ENCODE data around the gene GADL1. TPM values are rescaled to one million over a fixed set of nuclear protein-coding genes. Genes with fewer than 3 reads are reported as not detected.

GADL1 gene
- total RNA-seq, 4 donors from 2014 or later = 0.13 to 0.55 (median 0.42) TPM

GRCh38 chr3:30852833-30853232 lies 41.6 kb downstream of the GADL1 start:
- H3K4me1 ChIP-seq = peaks cover 18 to 22% of the 10 kb centered on the region in 2 donors
- no peak overlapping the region for H3K4me3 ChIP-seq
- intact Hi-C loops (cut with DNase I; ENCODE audit: low total_unique reads) (no loop called here), in situ Hi-C loops (cut with MboI; ENCODE audit: low sequenced_read_pairs in 4 of 4) (no loop called here)
- no peaks in the 10 kb centered on the region for H3K27me3 ChIP-seq
- H3K36me3 ChIP-seq = no peaks in the 10 kb centered on the region
- no peaks in the 10 kb centered on the region for H3K9me3 ChIP-seq
- TF ChIP-seq POLR2A (IDR thresholded peaks at IDR 0.05) (no peak), CTCF (IDR thresholded peaks at IDR 0.05 in 4 of 5, conservative IDR thresholded peaks at IDR 0.05 in 1 of 5) (no peak)
- DNase-seq (no peak), ATAC-seq (peak in 1 of 2 donors; percentile 31)
- peak overlapping the region in 3 of 4 donors; percentile 26 to 52 (median 39) for H3K27ac ChIP-seq

DNA sequence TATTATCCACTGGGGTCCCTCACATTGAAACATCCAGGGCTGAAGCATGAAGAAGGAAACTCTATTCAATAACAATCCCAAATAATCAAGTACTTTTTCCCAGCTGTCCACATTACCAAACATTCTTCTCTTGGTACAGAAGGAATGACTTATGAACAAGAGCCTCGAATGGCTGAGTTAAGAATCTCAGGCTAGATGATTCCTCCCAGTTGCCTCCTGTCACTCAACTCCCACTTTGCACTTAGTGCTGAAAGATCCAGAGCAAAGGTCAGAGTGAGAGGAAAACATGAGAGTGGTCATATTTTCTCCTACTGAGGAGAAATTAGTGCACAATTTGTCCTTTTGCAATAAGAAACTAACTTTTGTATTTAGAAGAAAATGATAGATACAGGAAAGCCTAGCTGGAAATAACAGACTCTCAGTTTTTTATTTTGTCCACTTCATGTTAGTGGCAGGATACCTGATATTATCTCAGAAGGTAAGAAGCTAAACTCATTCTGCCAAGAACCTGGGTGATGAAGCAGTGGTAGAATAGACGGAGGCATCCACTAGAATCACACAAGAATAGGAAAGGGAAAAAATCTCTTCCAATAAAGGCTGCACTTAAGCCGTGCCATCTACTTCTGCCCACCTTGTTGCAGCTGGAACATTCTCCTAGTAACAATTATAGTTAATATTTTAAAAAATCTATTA lies 46.2 kb downstream of the GADL1 start:
- Histone ChIP-seq H3K9me3 (no peaks in the 10 kb centered on the region), H3K36me3 (no peaks in the 10 kb centered on the region), H3K4me3 (peak overlapping the region in 1 of 4 donors; percentile 3), H3K27me3 (no peaks in the 10 kb centered on the region), H3K4me1 (peaks cover 32 to 34% of the 10 kb centered on the region in 2 donors), H3K27ac (peak overlapping the region; percentile 68 to 86 (median 76))
- in situ Hi-C loops (cut with MboI; ENCODE audit: low sequenced_read_pairs in 4 of 4) (no loop called here), intact Hi-C loops (cut with DNase I; ENCODE audit: low total_unique reads) (loop anchor here (2.0 kb wide), 1 partner anchor 21 kb away; no protein-coding TSS in a partner anchor)
- ATAC-seq (peak; percentile 90 to 98), DNase-seq (peak; percentile 22 to 56)
- TF ChIP-seq POLR2A (IDR thresholded peaks at IDR 0.05) (no peak), CTCF (IDR thresholded peaks at IDR 0.05 in 4 of 5, conservative IDR thresholded peaks at IDR 0.05 in 1 of 5) (no peak)

DNA sequence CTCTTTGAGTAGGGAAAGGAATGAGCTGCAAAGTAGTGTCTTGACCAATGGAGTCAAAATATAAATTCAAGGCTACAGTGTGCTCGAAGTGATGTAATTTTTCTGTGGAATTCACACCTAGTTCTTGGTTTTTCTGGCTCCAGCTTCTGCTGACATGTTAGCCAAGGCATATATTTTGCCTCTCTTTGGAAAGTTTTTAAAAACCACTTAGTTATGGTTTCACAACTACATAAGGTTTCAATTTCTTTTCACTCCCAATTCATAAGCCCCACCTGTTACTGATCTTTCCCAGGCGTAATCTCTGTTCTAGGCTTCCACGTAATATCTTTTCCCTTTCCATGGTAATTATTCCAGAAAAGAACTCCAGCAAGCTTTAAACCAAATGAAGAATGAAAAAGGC lies 46.9 kb downstream of the GADL1 start:
- peaks cover 29 to 32% of the 10 kb centered on the region in 2 donors for H3K4me1 ChIP-seq
- intact Hi-C loops (cut with DNase I; ENCODE audit: low total_unique reads) = no loop called here
- TF ChIP-seq CTCF (IDR thresholded peaks at IDR 0.05 in 4 of 5, conservative IDR thresholded peaks at IDR 0.05 in 1 of 5) (no peak), POLR2A (IDR thresholded peaks at IDR 0.05) (no peak)
- peak overlapping the region in 1 of 4 donors; percentile 3 for H3K4me3 ChIP-seq
- peak overlapping the region; percentile 68 to 86 (median 76) for H3K27ac ChIP-seq
- H3K36me3 ChIP-seq = no peaks in the 10 kb centered on the region
- no peaks in the 10 kb centered on the region for H3K27me3 ChIP-seq
- DNase-seq (no peak), ATAC-seq (peak in 1 of 2 donors; percentile 53)
- no peaks in the 10 kb centered on the region for H3K9me3 ChIP-seq
- in situ Hi-C loops (cut with MboI; ENCODE audit: low sequenced_read_pairs in 4 of 4) = no loop called here

- ATAC-seq (no peak), DNase-seq (no peak)
- Histone ChIP-seq H3K27me3 (no peaks in the 10 kb centered on the region), H3K4me1 (peaks cover 29 to 32% of the 10 kb centered on the region in 2 donors), H3K4me3 (no peak overlapping the region), H3K9me3 (no peaks in the 10 kb centered on the region), H3K36me3 (no peaks in the 10 kb centered on the region), H3K27ac (no peak overlapping the region)
- TF ChIP-seq POLR2A (IDR thresholded peaks at IDR 0.05) = no peak
- intact Hi-C loops (cut with DNase I; ENCODE audit: low total_unique reads) = no loop called here
- in situ Hi-C loops (cut with MboI; ENCODE audit: low sequenced_read_pairs in 4 of 4) = no loop called here
Measured at GRCh38 chr3:30845606-30846005, 48.9 kb downstream of the GADL1 start.

GRCh38 chr3:30843877-30844276 lies 50.6 kb downstream of the GADL1 start:
- ATAC-seq (no peak), DNase-seq (no peak)
- H3K4me3 ChIP-seq = no peak overlapping the region
- no peaks in the 10 kb centered on the region for H3K9me3 ChIP-seq
- in situ Hi-C loops (cut with MboI; ENCODE audit: low sequenced_read_pairs in 4 of 4) (no loop called here), intact Hi-C loops (cut with DNase I; ENCODE audit: low total_unique reads) (no loop called here)
- peaks cover 25 to 27% of the 10 kb centered on the region in 2 donors for H3K4me1 ChIP-seq
- H3K27ac ChIP-seq = no peak overlapping the region
- TF ChIP-seq POLR2A (IDR thresholded peaks at IDR 0.05) (no peak), CTCF (IDR thresholded peaks at IDR 0.05 in 4 of 5, conservative IDR thresholded peaks at IDR 0.05 in 1 of 5) (no peak)
- H3K36me3 ChIP-seq = no peaks in the 10 kb centered on the region
- H3K27me3 ChIP-seq = no peaks in the 10 kb centered on the region

All from gastrocnemius medialis (tissue), 4 donors.